SK-N-SH treated with all-trans-retinoic acid at 6 μM for 48 hours (cell line): ENCODE measurements around the gene RRBP1.

Experiments used
- RARB ChIP-seq: fragments of 250-450 bp; sonication (Bioruptor Pico); IDR thresholded peaks from 2 replicates; pipeline ENCODE4 v1.8.0; 2021; ENCODE audit warnings: mild to moderate bottlenecking, moderate library complexity
- TCF4 ChIP-seq: fragments of 250-450 bp; sonication (Bioruptor Pico); IDR thresholded peaks from 2 replicates; pipeline ENCODE4 v1.8.0; 2021; ENCODE audit warnings: mild to moderate bottlenecking, moderate library complexity, borderline replicate concordance
- TOX ChIP-seq: fragments of 250-450 bp; sonication (Bioruptor Pico); IDR thresholded peaks from 2 replicates; pipeline ENCODE4 v1.8.0; 2021; ENCODE audit warnings: mild to moderate bottlenecking, moderate library complexity, borderline replicate concordance
- ZFP3 ChIP-seq: fragments of 250-450 bp; sonication (Bioruptor Pico); IDR thresholded peaks from 2 replicates; pipeline ENCODE4 v1.5.0; 2020; ENCODE audit warnings: mild to moderate bottlenecking, moderate library complexity
- TF ChIP-seq, protein P1 (sequence below): fragments of 250-450 bp; sonication (Bioruptor Pico); IDR thresholded peaks from 2 replicates; pipeline ENCODE4 v1.8.0; 2020; ENCODE audit warnings: mild to moderate bottlenecking, moderate library complexity, borderline replicate concordance

DNA sequence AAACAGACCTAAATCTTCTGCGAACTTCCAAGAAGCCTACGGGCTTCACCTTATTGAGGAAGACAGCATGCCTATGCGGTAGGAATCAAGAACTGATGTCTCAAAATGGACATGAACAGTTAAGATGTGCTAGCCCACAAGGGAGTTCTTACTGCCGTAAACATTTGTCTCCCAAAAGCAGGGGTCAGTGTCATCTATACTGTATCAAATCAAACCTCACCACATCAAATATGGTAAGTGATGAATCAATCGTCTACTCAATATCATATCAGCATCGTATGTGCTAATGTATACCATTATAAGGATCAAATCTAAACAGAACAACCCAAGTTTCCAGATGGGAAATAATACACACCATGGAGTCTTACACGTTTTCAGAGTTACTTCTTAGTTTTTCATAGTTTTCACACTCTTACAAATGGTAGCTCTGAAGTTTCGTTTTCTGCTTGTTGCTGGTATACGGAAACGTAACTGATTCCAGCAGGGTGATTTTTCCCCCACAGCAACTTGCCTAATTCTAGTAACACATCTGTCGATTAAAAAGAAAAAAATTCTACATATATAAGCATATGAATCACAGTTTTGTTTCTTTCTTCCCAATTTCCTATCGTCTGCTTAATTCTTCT, 12.6 kb downstream of the RRBP1 start:
- TF ChIP-seq, protein P1, sequence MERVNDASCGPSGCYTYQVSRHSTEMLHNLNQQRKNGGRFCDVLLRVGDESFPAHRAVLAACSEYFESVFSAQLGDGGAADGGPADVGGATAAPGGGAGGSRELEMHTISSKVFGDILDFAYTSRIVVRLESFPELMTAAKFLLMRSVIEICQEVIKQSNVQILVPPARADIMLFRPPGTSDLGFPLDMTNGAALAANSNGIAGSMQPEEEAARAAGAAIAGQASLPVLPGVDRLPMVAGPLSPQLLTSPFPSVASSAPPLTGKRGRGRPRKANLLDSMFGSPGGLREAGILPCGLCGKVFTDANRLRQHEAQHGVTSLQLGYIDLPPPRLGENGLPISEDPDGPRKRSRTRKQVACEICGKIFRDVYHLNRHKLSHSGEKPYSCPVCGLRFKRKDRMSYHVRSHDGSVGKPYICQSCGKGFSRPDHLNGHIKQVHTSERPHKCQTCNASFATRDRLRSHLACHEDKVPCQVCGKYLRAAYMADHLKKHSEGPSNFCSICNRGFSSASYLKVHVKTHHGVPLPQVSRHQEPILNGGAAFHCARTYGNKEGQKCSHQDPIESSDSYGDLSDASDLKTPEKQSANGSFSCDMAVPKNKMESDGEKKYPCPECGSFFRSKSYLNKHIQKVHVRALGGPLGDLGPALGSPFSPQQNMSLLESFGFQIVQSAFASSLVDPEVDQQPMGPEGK (CRISPR knock-in tag) = no peak
- TF ChIP-seq TOX = no peak
- TF ChIP-seq ZFP3 (CRISPR knock-in tag) = no peak
- no peak for TF ChIP-seq RARB (CRISPR knock-in tag)
- TF ChIP-seq TCF4 (CRISPR knock-in tag) = no peak
